HCT116 (cell line): ENCODE measurements around the gene CMPK1. TPM values are rescaled to one million over a fixed set of nuclear protein-coding genes. Genes with fewer than 3 reads are reported as not detected.

ENCODE experiments used
- ATAC-seq: fragments of 200-7000 bp; cut with Tn5 transposase; 2 replicates; pipeline ENCODE4 v1.9.1; 2020; ENCODE audit warnings: mild to moderate bottlenecking, moderate library complexity
- BruUV-seq: library from RNA; stranded (reverse); fragments of 400-500 nt; replicated peaks from 2 replicates; lab custom pipeline; 2021; lab: Mats Ljungman, UMichigan
- CTCF ChIA-PET: fragments of 300-600 bp; sonication (Branson Sonifier 250); formaldehyde crosslinking; loops from one replicate; lab custom pipeline; 2021; ENCODE audit warnings: antibody characterized with exemption; lab: Charles Lee
- POLR2A ChIA-PET: fragments of 300-600, 350-600 bp; sonication (Branson Sonifier 250); formaldehyde crosslinking; loops from one replicate; lab custom pipeline; 2021; ENCODE audit warnings: antibody characterized with exemption; lab: Charles Lee
- RAD21 ChIA-PET, 2 experiments: fragments of 300-600 bp; sonication (Branson Sonifier 250); formaldehyde crosslinking; loops; one replicate each; lab custom pipeline; 2023; ENCODE audit warnings: low total read pairs in 2 of 2; ENCODE audit not compliant: uncharacterized antibody in 2 of 2, unreplicated experiment in 2 of 2, low non-redundant PET in 1 of 2; lab: Charles Lee
- DNase-seq: peaks from one replicate; pipeline ENCODE4 v3.0.0-alpha.2; 2010; ENCODE audit warnings: low read depth, low spot score
- H2AFZ ChIP-seq: fragments of 200-600 bp; shearing (Covaris generic), sonication (generic); 2 replicates; pipeline ENCODE4 v1.6.1; 2017; ENCODE audit warnings: low read depth, mixed run types, mixed read lengths, antibody characterized with exemption, low read length; ENCODE audit not compliant: poor library complexity, severe bottlenecking
- H3K27ac ChIP-seq: 2 replicates; pipeline ENCODE4 v1.5.1; 2012; ENCODE audit warnings: low read depth, low read length
- H3K27me3 ChIP-seq: fragments of 200-600 bp; sonication (generic); 2 replicates; pipeline ENCODE4 v1.6.1; 2016; ENCODE audit warnings: mixed run types, low read length, mixed read lengths; ENCODE audit not compliant: insufficient read depth
- H3K36me3 ChIP-seq, 2 experiments: fragments of 200-500 bp in 1 of 2; fragments of 200-600 bp in 1 of 2; sonication (Bioruptor generic) in 1 of 2; sonication (generic) in 1 of 2; 2 replicates each; pipeline versions ENCODE4 v1.5.1 to v1.6.1; 2014 to 2016; ENCODE audit warnings: low read length in 2 of 2, inconsistent platforms in 1 of 2, mixed read lengths in 1 of 2, mixed run types in 1 of 2; ENCODE audit not compliant: insufficient read depth in 2 of 2, control insufficient read depth in 1 of 2
- H3K4me1 ChIP-seq, 2 experiments: fragments of 200-600 bp in 1 of 2; sonication (generic) in 1 of 2; 2 replicates each; pipeline versions ENCODE4 v1.5.1 to v1.6.1; 2012 to 2017; ENCODE audit warnings: low read length in 2 of 2, inconsistent platforms in 1 of 2, mild to moderate bottlenecking in 1 of 2, mixed read lengths in 1 of 2, mixed run types in 1 of 2, moderate library complexity in 1 of 2; ENCODE audit not compliant: insufficient read depth in 2 of 2, control insufficient read depth in 1 of 2
- H3K4me2 ChIP-seq: fragments of 200-600 bp; sonication (generic); 2 replicates; pipeline ENCODE4 v1.6.1; 2017; ENCODE audit warnings: mixed run types, low read length, mixed read lengths
- H3K4me3 ChIP-seq, 2 experiments: fragments of 200-600 bp in 1 of 2; sonication (generic) in 1 of 2; replicated peaks in 1 of 2; 2 replicates each; pipeline ENCODE4 v1.5.1; 2011 to 2016; ENCODE audit warnings: low read length in 2 of 2, control low read depth in 1 of 2, low read depth in 1 of 2, mild to moderate bottlenecking in 1 of 2, mixed read lengths in 1 of 2, mixed run types in 1 of 2
- H3K79me2 ChIP-seq: fragments of 200-600 bp; sonication (generic); 2 replicates; pipeline ENCODE4 v1.6.1; 2017; ENCODE audit warnings: mild to moderate bottlenecking, mixed run types, low read length, moderate library complexity, mixed read lengths; ENCODE audit not compliant: insufficient read depth
- H3K9ac ChIP-seq: fragments of 200-600 bp; sonication (generic); 2 replicates; pipeline ENCODE4 v1.6.1; 2016; ENCODE audit warnings: low read length, mixed read lengths
- H3K9me2 ChIP-seq: fragments of 200-600 bp; sonication (generic), shearing (Covaris generic); 2 replicates; pipeline ENCODE4 v1.6.1; 2017; ENCODE audit warnings: mixed run types, mild to moderate bottlenecking, moderate library complexity; ENCODE audit not compliant: insufficient read depth
- H3K9me3 ChIP-seq, 2 experiments: fragments of 200-500 bp in 1 of 2; fragments of 200-600 bp in 1 of 2; sonication (Bioruptor generic) in 1 of 2; sonication (generic) in 1 of 2; 2 replicates each; pipeline ENCODE4 v1.6.1; 2014 to 2017; ENCODE audit warnings: low read length in 2 of 2, mixed read lengths in 2 of 2, inconsistent platforms in 1 of 2, low read depth in 1 of 2, mild to moderate bottlenecking in 1 of 2, mixed run types in 1 of 2, moderate library complexity in 1 of 2; ENCODE audit not compliant: control insufficient read depth in 1 of 2, insufficient read depth in 1 of 2
- H4K20me1 ChIP-seq: fragments of 200-600 bp; sonication (generic), shearing (Covaris generic); 2 replicates; pipeline ENCODE4 v1.6.1; 2017; ENCODE audit warnings: mixed run types, mild to moderate bottlenecking, moderate library complexity; ENCODE audit not compliant: insufficient read depth
- CBX3 ChIP-seq: IDR thresholded peaks from 2 replicates; pipeline ENCODE4 v1.6.1; 2012; ENCODE audit warnings: low read depth
- EZH2 ChIP-seq: fragments of 200-600 bp; sonication (generic); IDR thresholded peaks from 2 replicates; pipeline ENCODE4 v1.6.1; 2017; ENCODE audit warnings: antibody characterized with exemption, mixed run types
- EZH2phosphoT487 ChIP-seq: fragments of 200-600 bp; IDR thresholded peaks from 2 replicates; pipeline ENCODE4 v1.6.1; 2018; ENCODE audit warnings: antibody characterized with exemption, borderline replicate concordance
- JUND ChIP-seq: IDR thresholded peaks from 2 replicates; pipeline ENCODE4 v1.6.1; 2012
- MAX ChIP-seq: IDR thresholded peaks from 2 replicates; pipeline ENCODE4 v1.6.1; 2012
- POLR2A ChIP-seq: IDR thresholded peaks from 2 replicates; pipeline ENCODE4 v1.7.0; 2011; ENCODE audit warnings: borderline replicate concordance; ENCODE audit not compliant: insufficient read depth, insufficient read length; ENCODE audit errors: extremely low read depth
- POLR2AphosphoS5 ChIP-seq: IDR thresholded peaks from 2 replicates; pipeline ENCODE4 v1.6.1; 2011; ENCODE audit warnings: mild to moderate bottlenecking, low read depth, low read length, moderate library complexity
- RAD21 ChIP-seq: IDR thresholded peaks from 2 replicates; pipeline ENCODE4 v1.6.1; 2012; ENCODE audit warnings: low read depth, mild to moderate bottlenecking
- SP1 ChIP-seq: IDR thresholded peaks from 2 replicates; pipeline ENCODE4 v1.6.1; 2012; ENCODE audit warnings: low read depth
- TCF7L2 ChIP-seq: IDR thresholded peaks from 2 replicates; pipeline ENCODE4 v1.7.0; 2011; ENCODE audit warnings: borderline replicate concordance, inconsistent platforms; ENCODE audit not compliant: insufficient read depth, insufficient read length; ENCODE audit errors: extremely low read depth
- YY1 ChIP-seq: IDR thresholded peaks from 2 replicates; pipeline ENCODE4 v1.6.1; 2011; ENCODE audit warnings: low read length, low read depth, moderate library complexity, mild to moderate bottlenecking; ENCODE audit not compliant: insufficient replicate concordance; ENCODE audit errors: extremely low read depth
- ZFX ChIP-seq: fragments of 450-650 bp; IDR thresholded peaks from 2 replicates; pipeline ENCODE4 v1.6.1; 2017
- intact Hi-C: fragments of 100-400 bp; cut with micrococcal nuclease; formaldehyde crosslinking; loops from 2 replicates; pipeline ENCODE4 v1.10.0; 2022
- total RNA-seq: library from RNA; stranded (reverse); gene quantifications from one replicate; pipeline ENCODE4 v1.2.1, GENCODE V29; 2021; ENCODE audit not compliant: unreplicated experiment

CMPK1 gene
- total RNA-seq, 1 experiment from 2014 or later: 78.4 TPM

GRCh38 chr1:47348246-47348645, 14.7 kb downstream of the CMPK1 start (continued):
- TF ChIP-seq YY1: no peak
- no peak for TF ChIP-seq TCF7L2
- no peak for TF ChIP-seq EZH2
- no peak for TF ChIP-seq CBX3
- TF ChIP-seq POLR2AphosphoS5: no peak
- TF ChIP-seq SP1: no peak
- no peak for TF ChIP-seq POLR2A
- TF ChIP-seq EZH2phosphoT487: no peak
- TF ChIP-seq MAX: no peak
- no peak for TF ChIP-seq JUND
- no peak for TF ChIP-seq ZFX

DNA sequence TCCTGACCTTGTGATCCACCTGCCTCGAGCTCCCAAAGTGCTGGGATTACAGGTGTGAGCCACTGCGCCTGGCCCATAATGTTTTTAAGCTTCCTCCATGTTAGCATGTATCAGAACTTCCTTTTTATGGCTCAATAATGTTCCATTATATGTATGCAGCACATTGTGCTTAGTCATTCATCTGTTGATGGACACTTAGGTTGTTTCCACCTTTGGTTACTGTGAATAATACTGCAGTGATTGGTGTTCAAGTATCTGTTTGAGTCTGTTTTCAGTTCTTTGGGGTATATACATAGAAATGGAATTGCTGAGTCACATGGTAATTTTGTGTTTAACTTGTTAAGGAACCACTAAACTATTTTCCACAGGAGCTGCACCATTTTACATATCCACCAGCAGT, 17.7 kb downstream of the CMPK1 start:
- peaks cover 0 to 5% of the 10 kb centered on the region in 2 experiments; a peak in 1 of 4 replicates for H3K4me1 ChIP-seq
- H3K9me2 ChIP-seq: no peaks in the 10 kb centered on the region
- no peaks in the 10 kb centered on the region for H4K20me1 ChIP-seq
- ChIA-PET POLR2A (no interaction called here), RAD21 (no interaction called here), CTCF (no interaction called here)
- DNase-seq (no peak), ATAC-seq (no peak)
- H3K4me2 ChIP-seq: no peak overlapping the region
- intact Hi-C loops: no loop called here
- BruUV-seq: no TSS peak
- no peak overlapping the region for H2AFZ ChIP-seq
- no peaks in the 10 kb centered on the region for H3K9me3 ChIP-seq
- no peak overlapping the region for H3K9ac ChIP-seq
- H3K27me3 ChIP-seq: no peaks in the 10 kb centered on the region
- no peak for TF ChIP-seq RAD21
- no peak overlapping the region for H3K4me3 ChIP-seq
- H3K36me3 ChIP-seq: no peaks in the 10 kb centered on the region
- peaks cover 52% of the 10 kb centered on the region for H3K79me2 ChIP-seq
- H3K27ac ChIP-seq: no peak overlapping the region
